GM06990 (cell line): ENCODE data around the gene RXRA.

Source experiments
- DNase-seq: peaks from one replicate; pipeline ENCODE4 v3.0.0-alpha.2; 2011; ENCODE audit not compliant: insufficient read length; ENCODE audit errors: extremely low read depth
- H3K27me3 ChIP-seq: replicated peaks from 2 replicates; pipeline ENCODE4 v1.6.0; 2011; ENCODE audit warnings: low read length; ENCODE audit not compliant: control insufficient read depth, insufficient read depth
- H3K36me3 ChIP-seq: 2 replicates; pipeline ENCODE4 v1.5.1; 2011; ENCODE audit warnings: low read length; ENCODE audit not compliant: control insufficient read depth, insufficient read depth
- H3K4me3 ChIP-seq: replicated peaks from 2 replicates; pipeline ENCODE4 v1.5.1; 2011; ENCODE audit warnings: low read depth, mild to moderate bottlenecking, control low read depth, low read length
- CTCF ChIP-seq: IDR thresholded peaks from 2 replicates; pipeline ENCODE4 v1.5.1; 2011; ENCODE audit warnings: low read length, control low read depth, mild to moderate bottlenecking, inconsistent platforms; ENCODE audit not compliant: insufficient read depth, poor library complexity, severe bottlenecking

RXRA gene

GRCh38 chr9:134377976-134378375, 51.7 kb downstream of the RXRA start:
- H3K4me3 ChIP-seq: no peak overlapping the region
- no peaks in the 10 kb centered on the region; the same call in 1 of the 2 replicates for H3K27me3 ChIP-seq
- DNase-seq: no peak
- TF ChIP-seq CTCF: no peak
- H3K36me3 ChIP-seq: no peaks in the 10 kb centered on the region

- TF ChIP-seq CTCF: no peak
- no peak for DNase-seq
- no peaks in the 10 kb centered on the region; the same call in 1 of the 2 replicates for H3K27me3 ChIP-seq
- no peak overlapping the region for H3K4me3 ChIP-seq
- no peaks in the 10 kb centered on the region for H3K36me3 ChIP-seq
Observed at GRCh38 chr9:134378901-134379338, 52.7 kb downstream of the RXRA start.

- TF ChIP-seq CTCF: no peak
- no peak for DNase-seq
- Histone ChIP-seq H3K27me3 (no peaks in the 10 kb centered on the region; the same call in 1 of the 2 replicates), H3K36me3 (no peaks in the 10 kb centered on the region), H3K4me3 (no peak overlapping the region)
Observed at GRCh38 chr9:134379831-134380365, 53.6 kb downstream of the RXRA start.

- H3K27me3 ChIP-seq: no peaks in the 10 kb centered on the region; the same call in 1 of the 2 replicates
- no peak for DNase-seq
- H3K36me3 ChIP-seq: no peaks in the 10 kb centered on the region
- no peak for TF ChIP-seq CTCF
- no peak overlapping the region for H3K4me3 ChIP-seq
Observed at GRCh38 chr9:134380542-134381271, 54.5 kb downstream of the RXRA start.

- no peaks in the 10 kb centered on the region; the same call in 1 of the 2 replicates for H3K27me3 ChIP-seq
- no peaks in the 10 kb centered on the region for H3K36me3 ChIP-seq
- TF ChIP-seq CTCF: no peak
- no peak overlapping the region for H3K4me3 ChIP-seq
- DNase-seq: no peak
Observed at GRCh38 chr9:134381272-134381661, 55.0 kb downstream of the RXRA start.
